K562 (cell line): Measurements from ENCODE around the gene RIPK3.

ENCODE experiments used
- BMI1 ChIP-seq: fragments of 150-350 bp; IDR thresholded peaks from 2 replicates; pipeline ENCODE4 v1.6.1; 2014; ENCODE audit warnings: low read length
- CREB1 ChIP-seq, 2 experiments: sonication (generic) in 1 of 2; formaldehyde crosslinking in 1 of 2; IDR thresholded peaks; 2 replicates each; pipeline versions ENCODE4 v1.6.1 to v1.8.0; 2012 to 2022; ENCODE audit warnings: inconsistent platforms in 1 of 2, mild to moderate bottlenecking in 1 of 2, missing genetic modification reagents in 1 of 2, moderate library complexity in 1 of 2
- EZH2 ChIP-seq: IDR thresholded peaks from 2 replicates; pipeline ENCODE4 v1.6.1; 2012; ENCODE audit warnings: low read depth, mild to moderate bottlenecking, inconsistent platforms, low read length, borderline replicate concordance
- GATA2 ChIP-seq: sonication (generic); formaldehyde crosslinking; IDR thresholded peaks from 2 replicates; pipeline ENCODE4 v1.4.0; 2020; ENCODE audit warnings: mild to moderate bottlenecking, missing genetic modification reagents
- IRF9 ChIP-seq: fragments of 450-650 bp; IDR thresholded peaks from 2 replicates; pipeline ENCODE4 v1.6.1; 2016; ENCODE audit warnings: missing biosample characterization, missing genetic modification characterization
- JUNB ChIP-seq: fragments of 450-650 bp; formaldehyde crosslinking; conservative IDR thresholded peaks from 2 replicates; pipeline ENCODE4 v1.4.0; 2020; ENCODE audit warnings: mild to moderate bottlenecking
- SNRNP70 ChIP-seq: fragments of 200-400 bp; formaldehyde crosslinking; optimal IDR thresholded peaks from 2 replicates; pipeline ENCODE3; 2017; ENCODE audit warnings: low read depth, low read length
- TEAD4 ChIP-seq, 2 experiments: sonication (generic) in 1 of 2; formaldehyde crosslinking in 1 of 2; IDR thresholded peaks; 2 replicates each; pipeline versions ENCODE4 v1.6.1 to v1.8.0; 2012 to 2022; ENCODE audit warnings: borderline replicate concordance in 1 of 2, inconsistent platforms in 1 of 2, low read length in 1 of 2, mild to moderate bottlenecking in 1 of 2, missing genetic modification reagents in 1 of 2
- YY1 ChIP-seq, 3 experiments: IDR thresholded peaks; 2 replicates each; pipeline ENCODE4 v1.6.1; 2011; ENCODE audit warnings: low read length in 2 of 3, mild to moderate bottlenecking in 2 of 3, moderate library complexity in 2 of 3, borderline replicate concordance in 1 of 3, control low read depth in 1 of 3, low read depth in 1 of 3; ENCODE audit not compliant: insufficient read depth in 3 of 3, insufficient replicate concordance in 2 of 3, control insufficient read depth in 1 of 3, insufficient read length in 1 of 3; ENCODE audit errors: extremely low read depth in 1 of 3
- ZBTB12 ChIP-seq: fragments of 250-450 bp; sonication (Bioruptor Pico); IDR thresholded peaks from 2 replicates; pipeline ENCODE4 v1.4.0; 2020
- ZBTB34 ChIP-seq: fragments of 250-450 bp; sonication (Bioruptor Pico); IDR thresholded peaks from 2 replicates; pipeline ENCODE4 v1.8.0; 2021; ENCODE audit warnings: mild to moderate bottlenecking, moderate library complexity
- ZNF282 ChIP-seq: sonication (generic); formaldehyde crosslinking; IDR thresholded peaks from 2 replicates; pipeline ENCODE4 v1.8.1; 2023; ENCODE audit warnings: missing genetic modification reagents
- ZNF75A ChIP-seq: fragments of 450-650 bp; formaldehyde crosslinking; IDR thresholded peaks from 2 replicates; pipeline ENCODE4 v1.4.0; 2020; ENCODE audit warnings: mild to moderate bottlenecking
- ZNF766 ChIP-seq: fragments of 200-800 bp; sonication (Bioruptor generic); conservative IDR thresholded peaks from 2 replicates; pipeline ENCODE4 v1.6.1; 2016; ENCODE audit warnings: missing genetic modification characterization, missing compliant biosample characterization

- no peak for TF ChIP-seq CREB1 (IDR thresholded peaks at IDR 0.05)
- TF ChIP-seq CREB1 (CRISPR knock-in tag; IDR thresholded peaks at IDR 0.05): no peak
- TF ChIP-seq YY1 (IDR thresholded peaks at IDR 0.05; ENCODE audit: borderline replicate concordance in 1 of 3, control insufficient read depth in 1 of 3, extremely low read depth in 1 of 3, insufficient read depth in 3 of 3, insufficient read length in 1 of 3, insufficient replicate concordance in 2 of 3, low read depth in 1 of 3, low read length in 2 of 3): no peak
- no peak for TF ChIP-seq ZBTB12 (CRISPR knock-in tag)
- no peak for TF ChIP-seq JUNB (CRISPR knock-in tag)
- TF ChIP-seq SNRNP70: no peak
- TF ChIP-seq ZNF75A (CRISPR knock-in tag): no peak
- TF ChIP-seq ZNF766 (CRISPR knock-in tag): no peak
- no peak for TF ChIP-seq BMI1
- no peak for TF ChIP-seq GATA2
- no peak for TF ChIP-seq EZH2
- no peak for TF ChIP-seq TEAD4 (IDR thresholded peaks at IDR 0.05; ENCODE audit: low read length)
- no peak for TF ChIP-seq TEAD4 (CRISPR knock-in tag; IDR thresholded peaks at IDR 0.05; ENCODE audit: borderline replicate concordance)
- no peak for TF ChIP-seq ZBTB34 (CRISPR knock-in tag)
- TF ChIP-seq ZNF282: no peak
- TF ChIP-seq IRF9: no peak
Observed at GRCh38 chr14:24366413-24366720, 26.6 kb upstream of the RIPK3 start.
